ENCODE measurements around the gene KIAA1328. TPM values are rescaled to one million over a fixed set of nuclear protein-coding genes. Genes with fewer than 3 reads are reported as not detected.

The KIAA1328 gene
- polyA plus RNA-seq, 1 of the 3 experiments (the other 2 are of a cell fraction): 2.6 TPM

GRCh38 chr18:37261988-37262387 is 433.1 kb downstream of the KIAA1328 start:
- Histone ChIP-seq H3K4me3 (ENCODE audit: low read depth in 2 of 2, low read length in 1 of 2) (no peak overlapping the region), H3K79me2 (ENCODE audit: insufficient read depth) (no peaks in the 10 kb centered on the region), H2AFZ (ENCODE audit: low read depth) (no peak overlapping the region), H3K4me1 (ENCODE audit: control insufficient read depth in 1 of 2, insufficient read depth in 2 of 2, low read depth in 1 of 2, low read length in 1 of 2) (peaks cover 0 to 24% of the 10 kb centered on the region in 2 experiments; a peak in 1 of 4 replicates), H3F3A (replicated peaks; ENCODE audit: insufficient read depth) (no peaks in the 10 kb centered on the region), H3K9me2 (no peaks in the 10 kb centered on the region), H3K9ac (no peak overlapping the region), H3K27me3 (ENCODE audit: insufficient read depth) (no peaks in the 10 kb centered on the region; the same call in 1 of the 2 replicates), H4K20me1 (ENCODE audit: insufficient read depth) (no peaks in the 10 kb centered on the region), H3K9me3 (no peaks in the 10 kb centered on the region), H3K27ac (ENCODE audit: low read depth in 2 of 2, low read length in 1 of 2) (no peak overlapping the region; a peak in 1 of 4 replicates), H3K4me2 (no peak overlapping the region), H3K36me3 (replicated peaks in 1 of 2; ENCODE audit: control insufficient read depth in 1 of 2, insufficient read depth in 2 of 2, low read length in 1 of 2) (no peaks in the 10 kb centered on the region)
- no peak for DNase-seq
- TF ChIP-seq GABPA (IDR thresholded peaks at IDR 0.05; ENCODE audit: low read depth) (no peak), MEF2A (IDR thresholded peaks at IDR 0.05; ENCODE audit: borderline replicate concordance, low read depth) (no peak), SMC3 (IDR thresholded peaks at IDR 0.05; ENCODE audit: low read depth, low read length) (no peak), FOSL2 (IDR thresholded peaks at IDR 0.05; ENCODE audit: borderline replicate concordance, low read depth) (no peak), NRF1 (IDR thresholded peaks at IDR 0.05; ENCODE audit: low read depth, low read length) (no peak), REST (IDR thresholded peaks at IDR 0.05; ENCODE audit: low read depth, low read length) (no peak), CHD2 (IDR thresholded peaks at IDR 0.05; ENCODE audit: low read length, partially characterized antibody) (no peak), RFX5 (IDR thresholded peaks at IDR 0.05; ENCODE audit: low read length) (no peak), SIN3A (IDR thresholded peaks at IDR 0.05; ENCODE audit: borderline replicate concordance, low read depth, low read length) (no peak), JUND (IDR thresholded peaks at IDR 0.05) (no peak), TCF12 (IDR thresholded peaks at IDR 0.05) (no peak)
- TF ChIP-seq, protein P1, sequence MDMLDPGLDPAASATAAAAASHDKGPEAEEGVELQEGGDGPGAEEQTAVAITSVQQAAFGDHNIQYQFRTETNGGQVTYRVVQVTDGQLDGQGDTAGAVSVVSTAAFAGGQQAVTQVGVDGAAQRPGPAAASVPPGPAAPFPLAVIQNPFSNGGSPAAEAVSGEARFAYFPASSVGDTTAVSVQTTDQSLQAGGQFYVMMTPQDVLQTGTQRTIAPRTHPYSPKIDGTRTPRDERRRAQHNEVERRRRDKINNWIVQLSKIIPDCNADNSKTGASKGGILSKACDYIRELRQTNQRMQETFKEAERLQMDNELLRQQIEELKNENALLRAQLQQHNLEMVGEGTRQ (IDR thresholded peaks at IDR 0.05; ENCODE audit: borderline replicate concordance, low read depth, low read length): no peak
- 74% methylated on average over 8 of the region's 8 CpGs for WGBS (ENCODE audit: low lambda C conversion rate)
- CTCF ChIA-PET: interaction anchor here (1.0 to 1.2 kb wide), 2 partner anchors 14 to 16 kb away, joined by 3 read pairs; no protein-coding TSS in a partner anchor
- POLR2A ChIA-PET: interaction anchor here (0.9 kb wide), 1 partner anchor 434 kb away, joined by 3 read pairs; no protein-coding TSS in a partner anchor

DNA sequence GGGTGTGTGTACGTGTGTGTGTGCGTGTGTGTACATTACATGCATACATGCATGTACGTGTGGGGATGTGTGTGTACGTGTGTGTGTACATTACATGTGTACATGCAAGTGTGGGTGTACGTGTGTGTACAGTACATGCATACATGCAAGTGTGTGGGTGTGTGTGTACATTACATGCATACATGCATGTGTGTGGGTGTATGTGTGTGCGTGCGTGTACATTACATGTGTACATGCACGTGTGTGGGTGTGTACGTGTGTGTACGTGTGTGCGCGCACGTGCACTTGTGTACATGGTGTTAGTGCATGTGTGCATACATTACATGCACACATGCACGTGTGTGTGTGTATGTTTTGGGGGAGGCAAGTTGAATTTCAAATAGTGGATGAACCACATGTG is 436.0 kb downstream of the KIAA1328 start:
- H3K27ac ChIP-seq (ENCODE audit: low read depth in 2 of 2, low read length in 1 of 2): no peak overlapping the region
- no peak for TF ChIP-seq NRF1 (IDR thresholded peaks at IDR 0.05; ENCODE audit: low read depth, low read length)
- TF ChIP-seq POLR2AphosphoS5 (IDR thresholded peaks at IDR 0.05; ENCODE audit: low read depth, low read length): no peak
- TF ChIP-seq, protein P2, sequence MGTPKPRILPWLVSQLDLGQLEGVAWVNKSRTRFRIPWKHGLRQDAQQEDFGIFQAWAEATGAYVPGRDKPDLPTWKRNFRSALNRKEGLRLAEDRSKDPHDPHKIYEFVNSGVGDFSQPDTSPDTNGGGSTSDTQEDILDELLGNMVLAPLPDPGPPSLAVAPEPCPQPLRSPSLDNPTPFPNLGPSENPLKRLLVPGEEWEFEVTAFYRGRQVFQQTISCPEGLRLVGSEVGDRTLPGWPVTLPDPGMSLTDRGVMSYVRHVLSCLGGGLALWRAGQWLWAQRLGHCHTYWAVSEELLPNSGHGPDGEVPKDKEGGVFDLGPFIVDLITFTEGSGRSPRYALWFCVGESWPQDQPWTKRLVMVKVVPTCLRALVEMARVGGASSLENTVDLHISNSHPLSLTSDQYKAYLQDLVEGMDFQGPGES (IDR thresholded peaks at IDR 0.05; ENCODE audit: low read depth, low read length): no peak
- TF ChIP-seq YY1 (IDR thresholded peaks at IDR 0.05; ENCODE audit: low read depth): no peak
- TF ChIP-seq, protein P3, sequence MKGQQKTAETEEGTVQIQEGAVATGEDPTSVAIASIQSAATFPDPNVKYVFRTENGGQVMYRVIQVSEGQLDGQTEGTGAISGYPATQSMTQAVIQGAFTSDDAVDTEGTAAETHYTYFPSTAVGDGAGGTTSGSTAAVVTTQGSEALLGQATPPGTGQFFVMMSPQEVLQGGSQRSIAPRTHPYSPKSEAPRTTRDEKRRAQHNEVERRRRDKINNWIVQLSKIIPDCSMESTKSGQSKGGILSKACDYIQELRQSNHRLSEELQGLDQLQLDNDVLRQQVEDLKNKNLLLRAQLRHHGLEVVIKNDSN (IDR thresholded peaks at IDR 0.05; ENCODE audit: borderline replicate concordance, low read depth): no peak
- TF ChIP-seq TEAD4 (IDR thresholded peaks at IDR 0.05; ENCODE audit: borderline replicate concordance, insufficient read depth): no peak
- no peak for TF ChIP-seq GATA2 (CRISPR knock-in tag; IDR thresholded peaks at IDR 0.05)
- TF ChIP-seq RCOR1 (IDR thresholded peaks at IDR 0.05; ENCODE audit: low read length): no peak
- TF ChIP-seq ELF1 (IDR thresholded peaks at IDR 0.05): no peak
- no peak for TF ChIP-seq EP300 (IDR thresholded peaks at IDR 0.05; ENCODE audit: borderline replicate concordance in 1 of 2, low read depth in 1 of 2, low read length in 1 of 2)
- no peak for TF ChIP-seq PBX3 (IDR thresholded peaks at IDR 0.05)
- TF ChIP-seq MXI1 (IDR thresholded peaks at IDR 0.05; ENCODE audit: low read depth, low read length): no peak

More for the DNA sequence above, 436.0 kb downstream of the KIAA1328 start:
- Histone ChIP-seq H2AFZ (ENCODE audit: low read depth) (no peak overlapping the region), H3K36me3 (replicated peaks in 1 of 2; ENCODE audit: control insufficient read depth in 1 of 2, insufficient read depth in 2 of 2, low read length in 1 of 2) (no peaks in the 10 kb centered on the region), H3K79me2 (ENCODE audit: insufficient read depth) (no peaks in the 10 kb centered on the region), H4K20me1 (ENCODE audit: insufficient read depth) (no peaks in the 10 kb centered on the region), H3K27me3 (ENCODE audit: insufficient read depth) (no peaks in the 10 kb centered on the region), H3K4me3 (ENCODE audit: low read depth in 2 of 2, low read length in 1 of 2) (no peak overlapping the region), H3K9me2 (no peaks in the 10 kb centered on the region), H3K4me2 (no peak overlapping the region), H3K9me3 (no peaks in the 10 kb centered on the region), H3K9ac (no peak overlapping the region), H3K4me1 (ENCODE audit: control insufficient read depth in 1 of 2, insufficient read depth in 2 of 2, low read depth in 1 of 2, low read length in 1 of 2) (peaks cover 0 to 24% of the 10 kb centered on the region in 2 experiments; a peak in 1 of 4 replicates), H3F3A (replicated peaks; ENCODE audit: insufficient read depth) (no peaks in the 10 kb centered on the region)
- ChIA-PET POLR2A (no interaction called here), CTCF (interaction anchor here (0.6 kb wide), 1 partner anchor 323 kb away, joined by 3 read pairs; no protein-coding TSS in a partner anchor)
- 65% methylated on average over 14 of the region's 14 CpGs for WGBS (ENCODE audit: low lambda C conversion rate)
- DNase-seq: no peak

Measured in SK-N-SH (cell line).